ENCODE results near the gene MOV10L1.

GRCh38 chr22:50143096-50143495 is 53.3 kb downstream of the MOV10L1 start:
- TF ChIP-seq CTCF (conservative IDR thresholded peaks at IDR 0.05 in 1 of 2, IDR thresholded peaks at IDR 0.05 in 1 of 2; ENCODE audit: low read depth in 1 of 2, low read length in 2 of 2) (no peak), EZH2 (IDR thresholded peaks at IDR 0.05; ENCODE audit: low read length, missing control alignments) (no peak)

Measured in fibroblast of lung (primary cell).